SK-N-MC (cell line): ENCODE measurements around the gene PNRC1.
"Not testable (repeated sequence)": the region's sequence is repeated elsewhere in the genome, so short reads cannot be mapped to it uniquely, and the experiment has no call there.

ENCODE experiments used
- EZH2 ChIP-seq: fragments of 200-600 bp; sonication (generic); IDR thresholded peaks from one replicate; pipeline ENCODE4 v1.6.1; 2017; ENCODE audit warnings: antibody characterized with exemption
- POLR2AphosphoS5 ChIP-seq: IDR thresholded peaks from 2 replicates; pipeline ENCODE4 v1.6.1; 2012; ENCODE audit warnings: mild to moderate bottlenecking, low read depth, low read length, borderline replicate concordance

- not testable (repeated sequence) for TF ChIP-seq EZH2, POLR2AphosphoS5
These were observed 46.4 kb upstream of the PNRC1 start for GRCh38 chr6:89034116-89034515.
